HG03457 (cell line): ENCODE measurements around the gene MAN1C1.
"Not testable (repeated sequence)": the region's sequence is repeated elsewhere in the genome, so short reads cannot be mapped to it uniquely, and the experiment has no call there.

Experiments used
- ATAC-seq: cut with Tn5 transposase; IDR thresholded peaks from one replicate; pipeline ENCODE4 v1.9.1; 2021; ENCODE audit warnings: moderate number of reproducible peaks; ENCODE audit not compliant: unreplicated experiment

MAN1C1 gene

DNA sequence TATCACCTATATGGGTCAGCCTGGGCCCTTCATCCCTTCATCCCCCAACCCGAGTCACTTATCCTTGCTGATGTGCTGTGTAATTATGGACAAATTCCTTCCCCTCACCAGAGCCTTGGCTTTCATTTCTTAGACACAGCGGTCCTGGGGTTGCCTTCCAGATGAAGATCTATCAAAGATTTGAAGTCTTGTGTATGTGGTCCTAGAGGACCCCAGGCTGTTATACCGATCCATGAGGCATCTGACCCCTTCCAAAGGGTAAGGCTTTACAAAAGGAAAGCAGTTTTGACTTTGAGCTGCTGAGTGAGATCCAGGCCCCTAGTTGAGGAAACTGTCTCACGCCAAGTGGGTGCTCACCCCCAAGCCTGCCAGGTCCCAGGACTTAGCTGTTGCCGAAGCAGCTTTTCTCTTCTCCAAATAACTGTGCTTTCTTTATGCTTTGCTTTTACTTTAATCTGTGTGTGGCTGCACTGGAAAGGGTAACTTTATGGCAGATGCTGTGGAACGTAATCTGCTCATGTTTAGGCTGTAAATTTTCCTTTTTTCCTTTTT is 37.6 kb downstream of the MAN1C1 start:
- ATAC-seq: no peak

DNA sequence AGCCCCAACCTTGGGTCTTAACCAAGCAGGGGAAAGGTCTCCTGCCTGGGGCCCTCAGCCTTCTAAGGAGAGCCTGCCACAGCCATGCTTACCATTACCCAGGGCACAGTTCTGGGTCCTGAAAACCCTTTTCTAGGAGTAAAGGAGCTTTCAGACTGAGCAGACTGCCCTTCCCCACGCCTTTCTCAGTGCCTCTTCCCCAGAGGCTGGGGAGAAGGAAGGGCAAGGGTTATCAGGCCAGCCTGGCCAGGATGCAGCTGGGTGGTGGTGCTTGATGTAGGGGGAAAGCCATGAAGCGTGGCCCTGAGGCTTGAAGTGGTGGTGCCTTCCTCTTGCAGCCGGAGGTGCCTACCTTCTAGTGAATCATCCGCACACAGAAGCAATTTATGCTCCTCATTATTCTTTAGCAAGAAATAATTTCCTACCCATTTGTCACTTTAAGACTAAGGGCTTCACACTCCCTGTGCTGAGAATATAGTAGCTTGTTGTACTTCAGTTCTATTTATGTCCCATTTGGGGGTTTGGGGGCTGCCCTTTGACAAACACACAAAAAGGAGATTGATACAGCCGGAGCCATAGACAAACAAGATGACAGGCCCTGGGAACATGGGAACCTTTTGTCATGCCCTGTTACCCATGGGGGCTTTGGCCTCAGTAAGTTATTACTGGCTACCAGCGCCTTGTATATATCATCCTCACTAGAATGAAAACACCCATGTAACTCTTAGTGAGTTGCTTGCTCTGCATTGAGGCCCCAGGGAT is 40.7 kb downstream of the MAN1C1 start:
- no peak for ATAC-seq

DNA sequence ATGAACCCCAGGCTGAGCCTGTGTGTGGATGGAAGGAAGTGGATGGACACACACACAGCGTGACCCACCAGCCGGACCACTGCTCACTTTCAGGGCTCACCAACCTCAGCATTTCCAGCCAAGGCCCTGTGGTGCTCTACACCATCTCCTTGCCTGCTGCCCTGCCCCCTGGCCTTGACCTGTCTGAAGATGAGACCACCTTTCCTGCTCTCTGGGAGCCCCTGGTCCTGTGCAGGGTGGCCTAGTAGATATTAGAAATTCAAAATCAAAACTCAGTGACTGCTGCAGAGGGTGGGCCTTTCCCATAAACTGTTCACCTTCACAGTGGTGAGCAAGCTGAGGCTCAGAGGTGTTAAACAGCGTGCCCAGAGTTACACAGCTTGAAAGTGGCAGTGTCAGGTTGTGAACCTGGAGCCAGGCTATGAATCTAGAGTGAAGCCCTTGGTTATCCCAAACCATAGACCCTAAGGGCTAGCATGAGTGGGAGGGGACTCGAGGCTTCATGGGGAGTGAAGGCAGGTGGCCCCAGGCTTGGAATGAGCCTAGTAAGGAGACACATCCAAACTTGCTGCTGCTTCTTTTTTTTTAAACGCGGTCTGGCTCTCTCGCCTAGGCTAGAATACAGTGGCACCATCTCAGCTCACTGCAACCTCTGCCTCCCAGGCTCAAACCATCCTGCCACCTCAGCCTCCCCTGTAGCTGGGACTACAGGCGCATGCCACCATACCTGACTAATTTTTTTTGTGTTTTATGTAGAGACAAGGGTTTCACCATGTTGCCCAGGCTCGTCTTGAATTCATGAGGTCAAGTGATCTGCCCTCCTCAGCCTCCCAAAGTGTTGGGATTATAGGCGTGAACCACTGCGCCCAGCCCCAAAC is 41.5 kb downstream of the MAN1C1 start:
- no peak for ATAC-seq

DNA sequence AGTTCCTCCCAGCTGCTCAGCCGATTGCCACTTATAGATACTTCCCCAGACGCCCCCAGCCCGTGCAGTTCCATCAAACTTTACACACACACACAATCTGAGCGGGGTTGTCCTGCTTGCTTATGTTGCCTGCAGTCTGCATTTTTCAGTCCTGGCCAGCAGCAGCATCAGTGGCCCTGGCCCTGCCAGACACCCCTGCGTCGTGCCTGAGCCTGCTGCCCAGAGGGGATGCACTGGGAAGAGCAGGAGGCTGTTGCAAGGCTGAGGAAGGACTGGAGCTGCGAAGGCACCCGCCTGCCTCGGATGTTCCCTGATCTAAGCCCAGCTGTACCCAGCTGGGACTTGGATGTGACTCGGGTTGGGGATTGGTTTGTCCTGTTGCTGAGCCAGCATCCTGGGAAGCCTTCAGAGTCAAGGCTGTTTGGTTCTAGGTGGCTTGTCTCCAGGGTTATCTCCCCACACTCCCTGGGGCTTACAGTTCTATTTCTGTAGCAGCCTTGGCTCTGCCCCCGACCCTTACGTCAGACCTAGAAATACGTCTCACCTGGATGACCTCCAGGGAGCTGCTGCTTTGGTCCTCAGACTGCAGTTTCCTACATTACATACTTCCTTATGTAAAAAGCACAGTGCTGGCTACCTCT is 42.3 kb downstream of the MAN1C1 start:
- no peak for ATAC-seq

- ATAC-seq: no peak
Observed at GRCh38 chr1:25661043-25661815, 44.6 kb downstream of the MAN1C1 start.

DNA sequence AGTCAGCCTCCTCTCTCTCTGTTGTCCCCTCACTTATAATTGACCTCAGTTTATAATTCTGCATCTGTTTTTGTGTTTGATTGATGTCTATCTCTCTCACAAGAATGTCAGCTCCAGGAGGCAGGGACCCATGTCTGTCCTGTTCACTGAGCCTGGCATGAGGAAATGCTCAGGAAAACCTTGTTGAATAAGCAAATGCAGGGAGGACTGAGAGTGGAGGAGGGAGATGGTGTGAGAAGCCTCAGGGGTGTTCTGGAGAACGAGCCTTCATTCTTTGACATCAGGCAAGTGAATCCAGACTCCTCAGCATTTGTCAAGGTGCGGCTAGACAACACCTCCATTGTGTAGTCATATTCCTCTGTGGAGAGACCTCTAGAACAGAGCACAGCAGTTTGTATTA is 45.5 kb downstream of the MAN1C1 start:
- ATAC-seq: no peak

DNA sequence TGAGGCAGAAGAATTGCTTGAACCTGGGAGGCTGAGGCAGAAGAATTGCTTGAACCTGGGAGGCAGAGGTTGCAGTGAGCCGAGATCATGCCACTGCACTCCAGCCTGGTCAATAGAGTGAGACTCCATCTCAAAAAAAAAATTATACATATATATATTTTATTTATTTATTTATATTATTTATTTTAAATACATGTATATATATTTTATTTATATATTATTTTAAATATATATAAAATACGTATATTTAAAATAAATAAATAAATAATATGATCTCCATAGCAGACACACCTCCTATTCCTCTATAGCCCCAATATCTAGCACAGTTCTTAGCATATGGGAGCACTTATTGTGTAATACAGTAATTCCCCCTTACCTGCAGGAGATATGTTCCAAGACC is 46.4 kb downstream of the MAN1C1 start:
- ATAC-seq: not testable (repeated sequence)

DNA sequence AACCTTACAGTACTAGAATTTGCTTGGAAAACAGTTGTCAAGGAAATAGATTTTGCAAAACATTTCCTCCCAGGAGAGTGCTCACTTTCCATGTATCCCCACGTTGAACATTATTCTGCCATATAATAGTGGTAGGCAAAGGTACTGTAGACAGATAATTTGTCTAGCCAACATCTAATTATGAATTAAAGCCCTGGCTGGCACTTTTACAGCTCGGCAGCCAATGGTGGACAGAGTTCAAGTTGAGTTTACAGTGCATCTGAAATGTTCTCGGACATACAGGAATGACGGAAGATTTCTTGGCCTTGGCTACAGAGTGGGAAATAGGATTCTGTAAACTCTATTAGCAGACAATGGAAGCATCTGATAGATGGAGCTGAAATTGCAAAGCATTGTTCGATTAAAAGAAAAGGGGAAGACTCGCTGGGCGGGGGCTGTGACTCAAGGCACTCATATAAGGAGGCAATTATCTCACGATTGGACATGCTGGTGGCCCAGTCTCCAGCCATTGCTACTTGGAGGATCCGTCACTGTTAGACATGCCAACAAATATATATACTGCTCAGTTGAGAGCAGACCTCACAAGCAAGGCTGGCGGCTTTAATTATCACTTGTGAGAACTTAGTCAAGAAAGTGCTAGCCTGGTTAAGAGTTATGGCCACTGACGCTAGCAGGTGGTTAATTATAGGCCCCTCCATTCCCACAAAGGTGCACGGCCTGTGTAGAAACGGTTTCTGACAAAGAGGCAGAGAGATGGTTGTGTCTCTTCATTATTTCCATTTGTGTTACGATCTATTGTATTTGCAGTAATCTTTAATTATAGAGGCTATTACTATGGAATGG is 48.0 kb downstream of the MAN1C1 start:
- no peak for ATAC-seq

GRCh38 chr1:25666460-25666859 is 49.9 kb downstream of the MAN1C1 start:
- ATAC-seq: no peak

- no peak for ATAC-seq
Observed at GRCh38 chr1:25668931-25669573, 52.5 kb downstream of the MAN1C1 start.

DNA sequence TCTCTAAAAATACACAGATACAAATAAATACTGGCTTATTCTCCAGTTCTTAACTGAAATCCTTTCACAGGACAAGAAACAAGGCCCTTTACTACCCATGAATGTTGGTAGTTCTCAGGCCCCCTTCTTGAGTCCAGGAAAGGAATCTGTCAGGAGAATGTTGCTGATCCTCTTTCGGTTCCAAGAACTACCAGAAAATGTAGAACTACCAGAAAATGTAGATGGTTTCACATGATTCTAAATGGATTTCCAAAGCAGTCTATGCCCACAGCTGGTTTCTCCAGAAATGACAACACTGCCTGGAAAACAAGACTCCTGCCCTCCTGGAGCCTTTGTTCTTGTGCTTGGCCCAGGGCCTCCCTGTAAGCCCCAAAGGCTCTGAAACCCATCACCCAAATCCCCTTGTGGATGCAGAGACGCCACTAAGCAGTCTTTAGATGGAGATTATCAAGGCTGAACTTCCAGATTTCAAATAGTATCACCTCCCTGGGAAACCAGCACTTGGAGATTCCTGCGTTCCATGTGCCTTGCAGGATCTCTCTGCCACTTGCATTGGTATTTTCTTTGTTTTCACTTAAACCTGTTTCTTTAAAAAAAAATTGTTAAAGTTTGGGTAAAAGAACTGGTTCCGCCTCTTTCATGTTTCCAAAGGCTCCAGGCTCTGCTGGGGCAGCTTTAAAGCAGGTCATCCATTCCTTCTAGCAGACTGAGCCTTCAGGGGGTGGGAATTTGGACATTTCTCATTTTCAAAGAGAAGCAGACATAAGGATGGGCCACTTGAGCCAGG is 53.4 kb downstream of the MAN1C1 start:
- ATAC-seq: no peak

DNA sequence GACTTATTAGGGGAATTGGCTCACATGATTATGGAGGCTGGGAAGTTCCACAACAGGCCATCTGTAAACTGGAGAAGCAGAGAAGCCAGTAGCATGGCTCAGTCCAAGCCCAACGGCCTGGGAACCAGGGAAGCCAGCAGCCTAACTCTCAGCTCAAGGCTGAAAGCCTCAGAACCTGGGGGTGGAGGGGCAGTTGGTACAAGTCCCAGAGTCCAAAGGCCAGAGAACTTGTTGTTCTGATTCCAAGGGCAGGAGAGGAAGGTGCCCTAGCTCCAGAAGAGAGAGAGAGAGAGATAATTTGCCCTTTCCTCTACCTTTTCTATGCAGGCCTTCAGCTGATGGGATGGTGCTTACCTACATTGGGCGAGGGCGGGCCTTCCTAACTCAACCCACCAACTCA is 55.3 kb downstream of the MAN1C1 start:
- no peak for ATAC-seq

GRCh38 chr1:25672763-25673409 is 56.3 kb downstream of the MAN1C1 start:
- ATAC-seq: no peak

DNA sequence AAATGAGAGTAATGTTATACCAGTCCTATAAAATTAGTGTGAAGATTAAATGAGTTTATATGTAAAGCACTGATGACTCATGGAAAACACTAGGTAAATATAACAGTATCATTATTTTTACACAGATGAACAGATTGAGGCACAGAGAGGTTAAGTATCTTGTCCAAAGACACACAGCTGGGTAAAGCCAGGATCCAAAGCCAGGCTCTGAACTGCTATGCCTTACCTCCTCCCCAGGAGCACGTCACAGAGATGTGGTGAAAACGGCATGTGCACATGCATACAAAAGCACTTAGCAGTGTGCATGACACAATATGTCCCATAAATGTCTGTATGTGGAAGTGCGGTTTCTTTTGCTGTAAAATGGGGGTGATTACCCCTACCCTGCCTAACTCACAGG is 56.9 kb downstream of the MAN1C1 start:
- ATAC-seq: no peak

GRCh38 chr1:25673962-25674806 is 57.6 kb downstream of the MAN1C1 start:
- ATAC-seq: no peak

- ATAC-seq: no peak
Observed at GRCh38 chr1:25674807-25675084, 58.2 kb downstream of the MAN1C1 start.

DNA sequence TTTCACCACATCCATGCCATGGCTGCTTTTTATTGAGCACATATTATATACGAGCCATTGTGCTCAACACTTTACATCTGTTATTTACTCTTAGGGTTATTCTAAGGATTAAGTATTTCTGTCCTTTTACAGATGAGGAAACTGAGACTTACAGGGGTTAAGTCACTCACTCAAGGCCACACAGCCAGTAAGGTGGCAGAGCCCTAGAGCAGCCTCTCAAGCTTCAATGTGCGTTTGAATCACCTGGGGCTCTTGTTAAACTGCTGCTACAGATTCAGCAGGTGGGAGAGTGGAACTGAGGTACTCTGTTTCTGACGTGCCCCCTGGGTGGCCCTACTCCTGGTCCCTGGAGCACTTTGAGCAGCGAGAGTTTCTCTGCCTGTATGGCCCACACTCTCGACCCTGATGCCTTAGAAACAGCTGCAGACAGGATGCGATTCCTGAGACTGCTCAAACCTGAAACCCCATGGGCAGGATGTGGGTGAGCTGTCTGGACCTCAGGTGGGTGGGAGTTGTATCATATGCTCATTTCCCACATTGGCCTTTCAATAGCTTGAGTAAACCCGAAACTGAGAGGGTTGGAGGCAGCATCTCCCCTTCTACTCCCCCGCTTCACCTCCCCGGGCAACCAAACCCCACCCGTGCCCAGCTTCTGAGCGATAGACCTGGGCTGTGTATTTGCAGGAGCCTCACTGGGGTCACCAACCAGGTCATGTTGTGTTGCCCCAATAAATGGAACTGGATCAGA is 59.3 kb downstream of the MAN1C1 start:
- ATAC-seq: peak; percentile 90
